ENCODE results near the gene RPL22L1.

DNA sequence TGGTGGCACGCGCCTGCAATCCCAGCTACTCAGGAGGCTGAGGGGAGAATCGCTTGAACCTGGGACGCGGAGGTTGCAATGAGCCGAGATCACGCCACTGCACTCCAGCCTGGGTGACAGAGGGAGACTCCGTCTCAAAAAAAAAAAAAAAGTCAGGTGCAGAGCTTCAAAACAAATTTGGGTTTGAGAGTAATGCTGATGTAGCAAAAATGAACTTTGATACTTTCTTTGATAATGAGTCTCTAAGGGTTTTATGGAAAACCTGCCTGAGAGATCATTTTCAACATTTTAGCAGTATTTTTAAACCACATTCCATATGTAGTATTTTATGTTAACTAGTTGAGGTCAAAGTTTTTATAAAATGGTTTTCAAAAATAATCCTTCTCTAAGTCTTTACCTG, 23.9 kb upstream of the RPL22L1 start:
- TF ChIP-seq, protein P1, sequence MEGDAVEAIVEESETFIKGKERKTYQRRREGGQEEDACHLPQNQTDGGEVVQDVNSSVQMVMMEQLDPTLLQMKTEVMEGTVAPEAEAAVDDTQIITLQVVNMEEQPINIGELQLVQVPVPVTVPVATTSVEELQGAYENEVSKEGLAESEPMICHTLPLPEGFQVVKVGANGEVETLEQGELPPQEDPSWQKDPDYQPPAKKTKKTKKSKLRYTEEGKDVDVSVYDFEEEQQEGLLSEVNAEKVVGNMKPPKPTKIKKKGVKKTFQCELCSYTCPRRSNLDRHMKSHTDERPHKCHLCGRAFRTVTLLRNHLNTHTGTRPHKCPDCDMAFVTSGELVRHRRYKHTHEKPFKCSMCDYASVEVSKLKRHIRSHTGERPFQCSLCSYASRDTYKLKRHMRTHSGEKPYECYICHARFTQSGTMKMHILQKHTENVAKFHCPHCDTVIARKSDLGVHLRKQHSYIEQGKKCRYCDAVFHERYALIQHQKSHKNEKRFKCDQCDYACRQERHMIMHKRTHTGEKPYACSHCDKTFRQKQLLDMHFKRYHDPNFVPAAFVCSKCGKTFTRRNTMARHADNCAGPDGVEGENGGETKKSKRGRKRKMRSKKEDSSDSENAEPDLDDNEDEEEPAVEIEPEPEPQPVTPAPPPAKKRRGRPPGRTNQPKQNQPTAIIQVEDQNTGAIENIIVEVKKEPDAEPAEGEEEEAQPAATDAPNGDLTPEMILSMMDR (IDR thresholded peaks at IDR 0.05) = no peak
- no peak for TF ChIP-seq EZH2 (IDR thresholded peaks at IDR 0.05)
